Epithelial cell of proximal tubule (primary cell): Measurements from ENCODE around the gene CACUL1. TPM values are rescaled to one million over a fixed set of nuclear protein-coding genes. Genes with fewer than 3 reads are reported as not detected.
"Not testable (repeated sequence)": the region's sequence is repeated elsewhere in the genome, so short reads cannot be mapped to it uniquely, and the experiment has no call there.

Source experiments
- DNase-seq: peaks from one replicate; pipeline ENCODE4 v3.0.0-alpha.2; 2011; ENCODE audit warnings: low read depth
- H3K4me3 ChIP-seq: 2 replicates; pipeline ENCODE4 v1.5.1; 2011; ENCODE audit warnings: low read depth, mild to moderate bottlenecking, low read length
- total RNA-seq: library from RNA; depleted of rRNA; stranded (reverse); fragments of >200 nt; gene quantifications from 2 replicates; pipeline ENCODE4 v1.2.3, GENCODE V29; 2015
- TF ChIP-seq, protein P1 (sequence below): conservative IDR thresholded peaks from 2 replicates; pipeline ENCODE4 v1.5.1; 2012; ENCODE audit warnings: low read depth, mild to moderate bottlenecking, low read length

Gene CACUL1
- total RNA-seq, 1 donor from 2014 or later, result 23.2 TPM

DNA sequence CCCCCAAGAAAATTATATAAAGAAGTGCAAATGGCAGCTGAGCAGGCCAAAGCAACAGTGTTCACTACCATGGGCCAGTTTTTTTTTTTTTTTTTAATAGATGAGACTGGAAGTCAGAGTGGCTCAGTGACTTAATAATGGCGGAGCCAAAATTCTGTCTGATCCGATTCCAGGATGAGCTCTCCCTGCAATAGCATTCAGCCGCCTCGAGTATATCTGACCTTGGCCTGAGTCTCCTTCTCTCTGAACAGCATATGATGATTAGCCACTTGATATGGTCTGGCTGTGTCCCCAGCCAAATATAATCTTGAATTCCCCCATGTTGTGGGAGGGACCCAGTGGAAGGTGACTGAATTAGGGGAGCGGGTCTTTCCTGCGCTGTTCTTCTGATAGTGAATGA is 82.6 kb downstream of the CACUL1 start:
- TF ChIP-seq, protein P1, sequence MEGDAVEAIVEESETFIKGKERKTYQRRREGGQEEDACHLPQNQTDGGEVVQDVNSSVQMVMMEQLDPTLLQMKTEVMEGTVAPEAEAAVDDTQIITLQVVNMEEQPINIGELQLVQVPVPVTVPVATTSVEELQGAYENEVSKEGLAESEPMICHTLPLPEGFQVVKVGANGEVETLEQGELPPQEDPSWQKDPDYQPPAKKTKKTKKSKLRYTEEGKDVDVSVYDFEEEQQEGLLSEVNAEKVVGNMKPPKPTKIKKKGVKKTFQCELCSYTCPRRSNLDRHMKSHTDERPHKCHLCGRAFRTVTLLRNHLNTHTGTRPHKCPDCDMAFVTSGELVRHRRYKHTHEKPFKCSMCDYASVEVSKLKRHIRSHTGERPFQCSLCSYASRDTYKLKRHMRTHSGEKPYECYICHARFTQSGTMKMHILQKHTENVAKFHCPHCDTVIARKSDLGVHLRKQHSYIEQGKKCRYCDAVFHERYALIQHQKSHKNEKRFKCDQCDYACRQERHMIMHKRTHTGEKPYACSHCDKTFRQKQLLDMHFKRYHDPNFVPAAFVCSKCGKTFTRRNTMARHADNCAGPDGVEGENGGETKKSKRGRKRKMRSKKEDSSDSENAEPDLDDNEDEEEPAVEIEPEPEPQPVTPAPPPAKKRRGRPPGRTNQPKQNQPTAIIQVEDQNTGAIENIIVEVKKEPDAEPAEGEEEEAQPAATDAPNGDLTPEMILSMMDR, result no peak
- no peak for DNase-seq
- no peak overlapping the region for H3K4me3 ChIP-seq

DNA sequence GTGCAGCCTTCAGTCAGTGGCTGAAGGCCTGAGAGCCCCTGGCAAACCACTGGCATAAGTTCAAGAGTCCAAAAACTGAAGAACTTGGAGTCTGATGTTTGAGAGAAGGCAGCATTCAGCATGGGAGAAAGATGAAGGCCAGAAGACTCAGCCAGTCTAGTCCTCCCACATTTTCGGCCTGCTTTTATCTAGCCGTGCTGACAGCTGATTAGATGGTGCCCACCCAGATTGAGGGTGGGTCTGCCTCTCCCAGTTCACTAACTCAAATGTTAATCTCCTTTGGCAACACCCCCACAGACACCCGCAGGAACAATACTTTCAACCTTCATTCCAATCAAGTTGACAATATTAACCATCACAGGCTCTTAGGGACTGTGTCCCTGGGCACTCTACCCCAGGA is 83.5 kb downstream of the CACUL1 start:
- H3K4me3 ChIP-seq, DNase-seq: not testable (repeated sequence)

DNA sequence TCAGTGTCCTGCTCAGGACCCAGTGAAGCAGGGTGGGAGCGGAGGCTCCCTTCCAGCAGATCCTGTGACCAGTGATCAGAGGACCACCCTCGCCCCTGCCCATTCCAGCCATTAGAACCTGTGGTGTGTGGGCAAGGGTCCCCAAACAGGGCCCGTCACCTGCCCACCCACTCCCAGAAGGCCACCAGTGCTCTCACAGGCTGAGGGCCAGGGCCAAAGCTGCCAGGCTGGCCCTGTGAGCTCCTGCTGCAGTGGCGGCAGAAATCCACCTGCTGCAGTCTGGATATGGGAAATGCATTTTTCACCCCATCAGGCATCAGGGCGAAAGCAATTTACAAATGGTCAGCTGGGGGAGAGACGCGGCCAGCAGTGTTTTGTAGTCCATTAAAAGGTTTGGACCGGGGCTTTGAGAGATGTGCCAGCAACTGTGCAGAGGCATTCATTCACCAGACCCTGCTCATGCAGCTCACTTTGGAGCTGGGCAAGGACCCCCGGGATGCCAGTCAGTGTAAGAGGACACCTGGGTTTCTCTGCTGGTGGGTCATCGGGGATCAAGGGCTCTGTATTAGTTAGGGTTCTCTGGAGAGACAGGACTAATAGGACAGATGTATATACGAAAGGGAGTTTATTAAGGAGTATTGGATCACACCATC is 84.2 kb downstream of the CACUL1 start:
- no peak overlapping the region for H3K4me3 ChIP-seq
- TF ChIP-seq, protein P1, result no peak
- DNase-seq, result no peak

DNA sequence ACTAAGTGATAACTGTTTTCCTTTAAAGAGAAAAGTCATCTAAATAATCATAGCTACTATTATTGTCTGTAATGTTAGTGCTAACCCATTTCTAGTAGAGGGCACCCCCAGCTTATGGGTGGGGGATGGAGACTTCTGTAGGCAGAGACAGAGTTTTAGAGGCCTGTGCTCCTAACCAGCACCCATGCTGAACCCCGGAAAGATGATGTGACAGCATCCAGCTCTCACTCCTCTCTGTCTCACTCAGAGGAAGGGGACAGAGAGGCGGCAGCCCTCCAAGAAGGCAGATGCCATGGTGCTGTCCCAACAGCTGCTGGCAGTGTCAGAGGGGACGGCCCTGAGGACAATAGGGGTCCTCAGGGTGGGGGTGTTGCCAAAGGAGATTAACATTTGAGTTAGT is 84.9 kb downstream of the CACUL1 start:
- no peak overlapping the region for H3K4me3 ChIP-seq
- TF ChIP-seq, protein P1, result no peak
- DNase-seq, result no peak

DNA sequence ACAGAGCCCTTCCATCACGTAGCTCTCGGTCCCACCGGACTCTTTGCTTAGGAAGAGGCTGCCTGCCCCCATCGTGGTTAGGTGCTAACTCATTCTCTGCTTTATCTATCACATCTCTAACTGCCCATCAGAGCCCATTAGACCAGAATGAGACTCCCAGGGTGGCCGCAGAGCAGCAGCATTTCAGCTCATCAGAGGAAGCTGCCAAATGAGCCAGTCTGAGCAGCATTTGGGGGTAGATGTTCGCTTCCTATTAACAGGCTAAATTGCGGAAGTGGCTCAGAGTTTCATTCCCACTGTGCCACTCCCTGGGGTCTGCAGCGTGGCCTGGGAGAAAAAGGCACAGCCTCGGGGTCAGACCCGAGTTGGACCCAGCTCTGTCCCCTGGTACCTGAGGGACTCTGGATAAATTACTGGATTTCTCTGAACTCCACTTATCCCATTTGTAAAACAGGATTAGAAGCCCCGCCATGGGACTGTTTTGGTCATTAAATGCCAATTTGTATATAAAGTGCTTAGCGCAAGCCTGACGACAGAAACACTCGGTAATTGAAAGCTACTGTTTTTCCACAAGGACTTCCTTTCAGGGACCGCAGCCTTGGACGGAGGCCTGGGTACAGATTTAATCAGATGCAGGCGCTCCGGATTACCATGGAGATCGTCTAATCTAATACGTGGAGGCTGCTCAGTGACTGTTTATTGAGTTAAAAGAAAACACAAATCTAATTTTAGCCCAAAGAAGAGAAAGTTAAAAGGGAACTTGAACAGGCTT is 85.6 kb downstream of the CACUL1 start:
- no peak overlapping the region for H3K4me3 ChIP-seq
- DNase-seq, result peak; percentile 16
- TF ChIP-seq, protein P1, result no peak

DNA sequence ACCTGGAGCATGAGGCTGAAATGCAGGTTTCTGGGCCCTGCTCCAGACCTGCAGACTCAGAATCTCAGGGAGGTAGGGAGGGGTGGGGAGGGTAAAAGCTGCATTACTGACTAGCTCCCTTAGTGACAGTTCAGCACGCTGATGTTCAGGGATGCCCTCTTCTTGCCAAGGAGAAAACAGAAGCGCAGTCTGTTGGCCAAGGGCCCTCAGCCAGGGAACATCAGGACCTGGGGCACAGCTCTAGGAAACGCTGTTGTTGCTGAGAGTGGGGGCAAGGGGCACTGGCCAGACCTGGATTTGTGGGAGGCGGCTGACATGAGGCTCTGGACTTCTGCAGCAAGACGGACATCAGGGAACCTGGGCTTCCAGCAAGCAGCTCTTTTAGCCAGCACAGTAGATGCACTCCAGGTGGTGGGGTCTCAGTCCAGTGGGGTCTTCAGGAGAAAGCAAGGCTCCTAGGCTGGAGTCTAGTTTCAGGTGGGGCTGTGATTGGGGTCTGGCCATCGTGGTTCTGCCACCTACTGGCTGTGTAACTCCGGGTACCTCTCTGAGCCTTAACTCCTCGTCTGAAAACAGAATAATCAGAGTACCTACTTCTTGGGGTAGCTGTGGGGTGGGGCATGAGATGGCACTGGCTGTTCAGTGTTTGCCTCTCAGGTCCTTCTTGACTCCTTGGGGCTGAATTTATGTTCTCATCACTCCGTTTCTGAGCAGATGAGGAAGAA is 86.4 kb downstream of the CACUL1 start:
- TF ChIP-seq, protein P1, result peak; percentile 17
- DNase-seq, result no peak
- no peak overlapping the region for H3K4me3 ChIP-seq

DNA sequence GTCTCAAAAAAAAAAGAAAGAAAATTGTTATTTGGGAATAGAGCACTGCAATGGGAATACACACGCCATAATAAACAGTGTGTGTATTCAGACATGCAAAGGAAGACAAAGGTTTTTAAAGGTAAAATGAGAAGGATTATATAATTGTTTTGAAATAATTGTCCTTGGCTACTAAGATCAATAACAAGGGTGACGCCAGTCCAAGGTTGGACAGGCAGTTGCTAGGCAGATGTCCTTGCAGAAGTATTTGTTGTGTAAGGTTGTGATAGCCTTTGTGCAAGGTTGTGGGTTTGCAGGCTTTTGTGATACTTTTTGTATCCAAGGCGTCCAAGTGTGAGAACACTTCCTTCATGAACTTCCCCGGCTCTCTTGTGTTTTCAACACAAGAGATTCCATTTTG is 87.0 kb downstream of the CACUL1 start:
- TF ChIP-seq, protein P1, result no peak
- no peak for DNase-seq
- H3K4me3 ChIP-seq, result no peak overlapping the region
